ENCODE data around the gene TP53BP2.
A peak's percentile ranks its signal among the peaks of the same experiment; 100 is the strongest.

Gene TP53BP2

GRCh38 chr1:223748405-223748772 lies 97.4 kb downstream of the TP53BP2 start:
- Histone ChIP-seq H3K27me3 (ENCODE audit: low read depth, low read length) (no peaks in the 10 kb centered on the region), H4K20me1 (ENCODE audit: insufficient read depth, low read length) (no peaks in the 10 kb centered on the region), H3K36me3 (replicated peaks; ENCODE audit: low read depth, low read length) (no peaks in the 10 kb centered on the region), H3K9me3 (ENCODE audit: insufficient read depth, low read length) (no peaks in the 10 kb centered on the region), H2AFZ (ENCODE audit: low read depth, low read length) (no peak overlapping the region), H3K27ac (ENCODE audit: low read length) (no peak overlapping the region), H3K9ac (ENCODE audit: low read length) (no peak overlapping the region), H3K4me3 (ENCODE audit: low read length) (no peak overlapping the region), H3K79me2 (ENCODE audit: low read length) (no peaks in the 10 kb centered on the region), H3K4me2 (ENCODE audit: low read length) (peak overlapping the region; percentile 77; the same call in 1 of the 2 replicates), H3K4me1 (ENCODE audit: low read length) (peaks cover 11% of the 10 kb centered on the region; the same call in 1 of the 2 replicates)
- no peak for TF ChIP-seq EZH2phosphoT487 (IDR thresholded peaks at IDR 0.05; ENCODE audit: low read depth)
- TF ChIP-seq CTCF (IDR thresholded peaks at IDR 0.05; ENCODE audit: low read depth, low read length) = no peak

- H3K9ac ChIP-seq (ENCODE audit: low read length) = no peak overlapping the region
- H2AFZ ChIP-seq (ENCODE audit: low read depth, low read length) = no peak overlapping the region
- H3K27me3 ChIP-seq (ENCODE audit: low read depth, low read length) = no peaks in the 10 kb centered on the region
- no peak overlapping the region for H3K4me3 ChIP-seq (ENCODE audit: low read length)
- H3K9me3 ChIP-seq (ENCODE audit: insufficient read depth, low read length) = no peaks in the 10 kb centered on the region
- H3K27ac ChIP-seq (ENCODE audit: low read length) = no peak overlapping the region
- TF ChIP-seq EZH2phosphoT487 (IDR thresholded peaks at IDR 0.05; ENCODE audit: low read depth) (no peak), CTCF (IDR thresholded peaks at IDR 0.05; ENCODE audit: low read depth, low read length) (no peak)
- peaks cover 11% of the 10 kb centered on the region; the same call in 1 of the 2 replicates for H3K4me1 ChIP-seq (ENCODE audit: low read length)
- H3K79me2 ChIP-seq (ENCODE audit: low read length) = no peaks in the 10 kb centered on the region
- no peaks in the 10 kb centered on the region for H3K36me3 ChIP-seq (replicated peaks; ENCODE audit: low read depth, low read length)
- H3K4me2 ChIP-seq (ENCODE audit: low read length) = no peak overlapping the region
- no peaks in the 10 kb centered on the region for H4K20me1 ChIP-seq (ENCODE audit: insufficient read depth, low read length)
These were observed 97.9 kb downstream of the TP53BP2 start for GRCh38 chr1:223747838-223748335.

- Histone ChIP-seq H2AFZ (ENCODE audit: low read depth, low read length) (no peak overlapping the region), H3K36me3 (replicated peaks; ENCODE audit: low read depth, low read length) (no peaks in the 10 kb centered on the region), H3K4me1 (ENCODE audit: low read length) (peaks cover 11% of the 10 kb centered on the region; the same call in 1 of the 2 replicates), H3K9ac (ENCODE audit: low read length) (no peak overlapping the region), H3K27ac (ENCODE audit: low read length) (no peak overlapping the region), H3K79me2 (ENCODE audit: low read length) (no peaks in the 10 kb centered on the region), H3K27me3 (ENCODE audit: low read depth, low read length) (no peaks in the 10 kb centered on the region), H3K9me3 (ENCODE audit: insufficient read depth, low read length) (no peaks in the 10 kb centered on the region), H3K4me3 (ENCODE audit: low read length) (no peak overlapping the region), H3K4me2 (ENCODE audit: low read length) (no peak overlapping the region), H4K20me1 (ENCODE audit: insufficient read depth, low read length) (no peaks in the 10 kb centered on the region)
- TF ChIP-seq EZH2phosphoT487 (IDR thresholded peaks at IDR 0.05; ENCODE audit: low read depth) (no peak), CTCF (IDR thresholded peaks at IDR 0.05; ENCODE audit: low read depth, low read length) (no peak)
These were observed 100.0 kb downstream of the TP53BP2 start for GRCh38 chr1:223745731-223746130.

GRCh38 chr1:223742856-223743517 lies 102.8 kb downstream of the TP53BP2 start:
- no peak overlapping the region for H3K27ac ChIP-seq (ENCODE audit: low read length)
- H3K9me3 ChIP-seq (ENCODE audit: insufficient read depth, low read length) = no peaks in the 10 kb centered on the region
- no peak overlapping the region for H2AFZ ChIP-seq (ENCODE audit: low read depth, low read length)
- H3K27me3 ChIP-seq (ENCODE audit: low read depth, low read length) = no peaks in the 10 kb centered on the region
- H3K4me3 ChIP-seq (ENCODE audit: low read length) = no peak overlapping the region
- no peaks in the 10 kb centered on the region for H3K36me3 ChIP-seq (replicated peaks; ENCODE audit: low read depth, low read length)
- 0 out of 2 replicates have a peak, but pooled peaks cover under 1% of the 10 kb centered on the region for H3K4me1 ChIP-seq (ENCODE audit: low read length)
- no peak overlapping the region for H3K4me2 ChIP-seq (ENCODE audit: low read length)
- H3K79me2 ChIP-seq (ENCODE audit: low read length) = no peaks in the 10 kb centered on the region
- TF ChIP-seq EZH2phosphoT487 (IDR thresholded peaks at IDR 0.05; ENCODE audit: low read depth) (no peak), CTCF (IDR thresholded peaks at IDR 0.05; ENCODE audit: low read depth, low read length) (no peak)
- H4K20me1 ChIP-seq (ENCODE audit: insufficient read depth, low read length) = no peaks in the 10 kb centered on the region
- no peak overlapping the region for H3K9ac ChIP-seq (ENCODE audit: low read length)

All from OCI-LY3 (cell line).